Medulla oblongata (tissue), 1 donor: ENCODE measurements around the gene SMIM1.
A peak's percentile ranks its signal among the peaks of the same experiment; 100 is the strongest.

Source experiments
- DNase-seq: peaks from one replicate; pipeline ENCODE4 v3.0.0-alpha.2; 2015; ENCODE audit errors: extremely low spot score

The SMIM1 gene

GRCh38 chr1:3777078-3777547 is 4.6 kb downstream of the SMIM1 start:
- DNase-seq, result no peak

GRCh38 chr1:3777647-3778589 is 5.4 kb downstream of the SMIM1 start:
- no peak for DNase-seq

GRCh38 chr1:3778590-3779264 is 6.2 kb downstream of the SMIM1 start:
- DNase-seq, result peak; percentile 56

DNA sequence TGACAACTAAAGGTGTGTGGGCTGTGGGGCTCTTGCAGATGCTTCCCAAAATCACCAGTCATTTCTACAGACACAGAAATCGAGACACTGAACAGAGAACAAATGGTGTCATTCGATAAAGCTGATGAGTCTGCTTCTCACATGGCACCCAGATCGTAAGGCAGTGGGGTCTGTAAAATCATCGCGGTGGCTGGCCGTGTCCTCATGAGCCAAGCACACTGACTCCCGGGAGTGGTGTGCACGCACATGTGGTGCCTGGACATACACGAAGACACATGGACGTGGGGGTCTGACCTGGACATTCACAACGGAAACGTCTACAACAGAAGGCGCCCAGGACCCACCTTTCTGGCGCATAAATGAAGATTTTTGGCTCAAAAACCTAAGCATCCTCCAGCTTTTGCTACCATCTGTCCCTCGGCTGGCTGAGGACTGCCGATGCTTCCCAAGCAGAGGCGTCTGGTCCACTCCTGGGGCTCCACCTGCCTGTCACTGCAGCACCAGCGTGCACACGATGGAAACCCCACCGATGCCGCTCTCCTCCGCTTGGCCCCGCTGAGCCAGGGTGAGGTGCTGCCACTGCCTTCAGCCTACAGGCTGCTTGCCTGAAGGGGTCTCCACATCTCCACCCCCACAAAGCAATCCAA is 6.8 kb downstream of the SMIM1 start:
- no peak for DNase-seq

GRCh38 chr1:3779912-3780416 is 7.4 kb downstream of the SMIM1 start:
- DNase-seq, result no peak

- no peak for DNase-seq
Observed at GRCh38 chr1:3780901-3781300, 8.4 kb downstream of the SMIM1 start.

GRCh38 chr1:3783651-3784474 is 11.3 kb downstream of the SMIM1 start:
- no peak for DNase-seq

DNA sequence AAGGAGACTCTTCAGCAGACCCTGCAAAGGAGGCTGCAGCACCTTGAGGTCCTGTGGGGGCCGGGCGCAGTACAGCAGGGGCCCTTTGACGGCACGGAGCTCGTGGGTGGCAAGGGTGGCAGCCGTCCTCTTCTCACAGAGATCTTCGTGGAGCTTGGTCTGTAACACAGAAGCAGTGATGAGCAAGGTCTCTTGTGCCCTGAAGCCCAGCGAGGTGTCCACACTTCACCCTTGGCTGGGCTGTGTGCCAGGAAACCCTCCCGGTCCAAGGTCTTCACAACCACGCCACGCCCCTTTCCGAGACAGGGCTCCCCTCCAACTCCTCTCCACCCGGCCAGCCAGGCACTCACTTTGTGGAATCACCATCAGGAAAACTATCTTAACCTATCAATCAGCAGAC is 12.5 kb downstream of the SMIM1 start:
- no peak for DNase-seq

- DNase-seq, result no peak
Observed at GRCh38 chr1:3785456-3786157, 13.1 kb downstream of the SMIM1 start.

DNA sequence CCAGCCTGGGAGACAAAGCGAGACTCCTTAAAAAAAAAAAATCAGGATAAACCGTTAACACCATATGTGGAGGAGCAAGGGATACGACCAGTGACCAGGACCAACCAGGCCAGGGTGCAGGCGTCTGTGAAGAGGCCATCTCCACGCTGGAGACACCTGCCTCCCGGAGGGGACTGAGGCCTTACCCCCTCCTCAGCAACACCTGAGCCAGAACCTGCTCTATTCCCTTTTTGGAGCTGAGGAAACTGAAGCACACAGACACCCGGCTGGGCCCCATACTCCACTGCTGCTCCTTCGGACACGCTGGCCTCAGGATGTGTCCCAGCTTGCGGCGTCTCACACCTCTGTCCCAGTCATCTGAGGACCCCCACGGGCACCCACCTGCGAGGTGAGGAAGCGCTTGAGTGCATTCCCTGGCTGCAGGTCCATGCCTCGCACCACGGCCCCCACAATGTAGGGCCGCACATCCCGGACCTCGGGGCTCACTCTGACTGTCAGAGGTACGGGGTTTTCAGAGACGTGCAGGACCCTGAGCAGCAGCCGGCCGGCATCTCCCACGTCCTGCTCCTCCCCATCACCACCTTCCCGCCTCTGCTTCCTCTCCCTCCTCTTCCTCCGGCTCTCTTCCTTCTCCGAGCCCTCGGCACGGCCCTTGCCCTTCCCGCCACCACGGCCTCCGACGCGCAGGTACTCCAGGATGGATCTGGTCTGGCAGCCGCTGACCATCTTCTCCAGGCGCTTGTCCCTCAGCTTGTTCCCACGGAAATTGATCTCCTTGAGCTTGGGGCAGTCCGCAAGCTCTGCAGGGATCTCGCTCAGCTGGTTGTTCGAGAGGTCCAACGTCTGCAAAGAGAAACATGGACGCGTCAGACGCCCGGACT is 14.2 kb downstream of the SMIM1 start:
- DNase-seq, result no peak

DNA sequence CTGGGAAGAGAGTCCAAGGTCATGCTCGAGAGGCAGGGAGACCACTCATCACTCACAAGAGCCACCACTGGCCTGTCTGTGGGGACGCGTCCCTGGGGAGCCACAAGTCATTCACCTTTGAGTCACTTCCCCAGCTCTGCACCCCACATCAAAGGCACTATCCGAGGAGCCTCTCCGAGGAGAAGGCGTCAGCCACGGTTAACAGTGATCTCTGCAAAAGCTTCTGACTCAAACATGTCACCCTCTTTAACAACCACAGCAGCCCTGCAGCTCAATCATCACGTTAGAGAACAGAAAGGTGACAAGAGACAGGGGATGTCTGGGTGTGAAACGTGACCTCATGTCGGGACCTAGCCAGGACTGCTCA is 14.8 kb downstream of the SMIM1 start:
- DNase-seq, result no peak

DNA sequence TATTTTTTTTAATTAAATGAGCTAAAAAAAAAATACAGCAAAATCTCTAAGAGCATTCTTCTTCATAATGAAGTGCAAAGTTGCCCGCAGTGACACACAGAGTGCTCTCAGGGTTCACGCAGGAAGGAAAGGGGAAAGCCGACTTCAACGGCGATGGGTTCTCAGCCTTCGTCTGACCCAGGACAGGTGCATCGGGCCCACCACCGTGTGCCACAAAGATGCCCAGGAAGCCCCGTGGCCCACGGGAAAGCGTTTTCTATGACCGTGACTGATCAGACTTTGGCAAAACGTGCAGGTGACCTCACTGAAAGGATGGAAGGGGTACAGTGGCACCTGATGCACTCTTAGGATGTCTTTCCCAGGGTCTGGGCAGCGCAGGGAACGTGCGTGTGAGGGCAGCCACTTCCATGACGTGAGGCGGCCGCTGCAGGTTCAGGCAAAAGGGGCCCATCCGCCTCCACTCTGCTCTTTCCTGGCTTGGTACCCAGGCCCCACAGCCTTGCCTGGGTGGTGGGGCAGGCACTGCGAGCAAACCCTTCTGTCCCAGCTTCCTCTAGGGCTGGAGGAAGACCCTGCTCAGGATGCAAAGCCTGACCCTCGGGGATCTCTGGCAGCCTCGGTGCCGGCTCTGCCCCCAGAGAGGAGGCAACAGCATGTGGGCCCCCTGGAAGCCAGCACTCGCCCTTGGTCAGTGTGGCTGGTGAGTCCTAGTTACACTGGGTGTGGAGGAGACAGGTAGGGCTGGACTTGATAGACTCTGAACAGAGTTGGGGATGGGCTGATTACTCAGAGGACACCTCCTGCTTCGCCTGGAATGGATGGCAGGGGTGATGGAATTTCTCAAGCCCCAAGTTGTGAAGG is 15.4 kb downstream of the SMIM1 start:
- DNase-seq, result no peak

DNA sequence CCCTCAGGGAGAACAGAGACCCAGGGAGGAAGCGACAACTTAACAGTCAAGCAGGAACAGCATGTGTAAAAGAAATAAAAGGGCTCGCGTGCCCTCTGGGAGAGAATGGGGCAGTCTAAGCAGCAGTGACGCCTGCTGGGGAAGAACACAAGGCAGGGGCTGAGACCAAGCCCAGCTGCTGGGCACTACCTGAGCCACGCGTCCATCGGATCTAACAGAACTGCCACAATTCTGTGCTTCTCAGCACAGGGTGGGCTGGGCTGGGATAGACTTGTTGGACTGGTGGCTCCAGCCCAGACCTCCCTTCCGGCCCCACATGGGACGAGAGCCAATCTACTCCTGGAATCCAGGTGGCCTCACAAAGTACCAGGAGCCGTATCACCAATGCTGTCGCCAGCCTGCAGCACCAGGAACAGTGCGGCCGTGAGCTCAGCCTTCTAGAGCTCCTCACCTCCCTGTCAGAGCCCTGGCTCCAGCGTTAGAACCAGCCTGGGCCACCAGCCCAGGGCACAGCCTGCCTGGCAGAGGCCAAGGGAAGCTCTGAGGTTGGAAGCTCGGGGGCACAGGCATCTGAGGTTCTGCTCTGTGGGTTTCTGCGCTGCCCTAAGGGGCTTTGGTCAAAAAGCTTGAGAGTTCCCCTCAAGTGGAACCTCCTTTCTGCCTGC is 16.3 kb downstream of the SMIM1 start:
- no peak for DNase-seq

DNA sequence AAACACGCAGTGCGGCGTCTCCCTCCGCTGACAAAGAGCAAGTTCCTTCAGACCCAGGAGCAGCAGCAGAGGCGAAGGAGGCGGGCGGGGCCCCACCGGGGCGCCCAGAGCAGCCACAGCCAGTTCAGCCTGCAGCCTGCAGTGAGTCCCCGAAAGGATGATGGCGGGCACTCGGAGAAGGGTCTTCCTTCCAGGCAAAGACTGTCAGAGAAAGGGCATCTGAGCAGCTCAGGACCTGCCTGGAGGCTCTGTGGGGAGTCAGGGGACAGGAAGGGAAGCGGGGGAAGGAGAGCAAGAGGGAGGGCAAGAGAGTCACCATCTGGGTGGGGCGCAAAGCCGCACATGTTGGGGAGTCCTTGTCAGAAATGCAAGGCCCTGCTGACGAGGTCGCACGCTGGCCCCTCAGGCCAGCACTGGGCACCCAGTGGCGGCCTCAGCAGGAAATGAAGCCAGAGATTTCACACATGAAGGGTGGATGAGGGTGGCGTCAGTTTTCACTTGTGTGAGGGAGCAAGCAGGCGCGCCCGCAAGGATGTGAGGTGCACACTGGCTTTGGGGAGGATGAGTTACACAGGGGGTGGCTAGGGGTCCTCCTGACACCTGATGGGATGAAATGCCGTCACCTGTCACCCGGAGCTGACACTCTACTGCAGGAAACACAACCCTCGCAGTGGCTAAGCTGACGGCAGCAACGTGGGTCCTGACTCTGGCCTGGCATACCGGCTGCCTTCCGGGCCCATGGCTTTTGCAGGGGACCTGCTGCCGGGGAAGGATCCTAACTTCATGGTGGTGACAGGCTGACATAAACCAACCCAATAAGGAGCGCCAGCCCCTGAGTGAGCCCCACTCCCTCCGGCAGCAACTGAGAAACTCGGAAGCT is 17.1 kb downstream of the SMIM1 start:
- DNase-seq, result no peak

- DNase-seq, result no peak
Observed at GRCh38 chr1:3790500-3790923, 18.0 kb downstream of the SMIM1 start.

DNA sequence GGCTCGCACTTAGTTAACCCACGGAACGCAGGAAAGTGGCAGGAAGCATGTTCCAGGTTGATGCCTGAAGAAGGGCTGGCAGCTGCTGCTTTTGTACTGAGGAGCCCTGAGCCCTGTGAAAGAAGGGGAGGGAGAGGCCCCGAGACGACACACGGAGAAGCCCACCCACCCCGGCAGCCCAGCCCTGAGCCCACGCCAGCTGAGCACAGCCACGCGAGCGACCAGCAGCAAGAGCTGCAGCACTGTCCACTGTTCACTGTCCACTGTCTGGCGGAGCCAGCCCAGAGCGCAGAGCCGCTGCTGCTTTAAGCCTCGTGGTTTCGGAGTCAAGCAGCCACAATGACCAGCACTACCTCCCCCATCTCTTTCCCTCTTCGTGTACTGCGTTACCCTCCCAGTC is 18.4 kb downstream of the SMIM1 start:
- no peak for DNase-seq
